GM20431 (cell line): Measurements from ENCODE around the gene GHR.

Experiments
- in situ Hi-C: fragments of 300-500 bp; cut with MseI, MboI; formaldehyde crosslinking; loops from one replicate; pipeline ENCODE4 v1.15.0; 2020; ENCODE audit warnings: low sequenced_read_pairs; ENCODE audit not compliant: unreplicated experiment

The GHR gene

GRCh38 chr5:42593591-42593990 lies 170.4 kb downstream of the GHR start:
- in situ Hi-C loops = no loop called here

- in situ Hi-C loops = no loop called here
Measured at GRCh38 chr5:42595597-42595996, 172.4 kb downstream of the GHR start.

GRCh38 chr5:42596817-42597216 lies 173.6 kb downstream of the GHR start:
- in situ Hi-C loops = no loop called here

DNA sequence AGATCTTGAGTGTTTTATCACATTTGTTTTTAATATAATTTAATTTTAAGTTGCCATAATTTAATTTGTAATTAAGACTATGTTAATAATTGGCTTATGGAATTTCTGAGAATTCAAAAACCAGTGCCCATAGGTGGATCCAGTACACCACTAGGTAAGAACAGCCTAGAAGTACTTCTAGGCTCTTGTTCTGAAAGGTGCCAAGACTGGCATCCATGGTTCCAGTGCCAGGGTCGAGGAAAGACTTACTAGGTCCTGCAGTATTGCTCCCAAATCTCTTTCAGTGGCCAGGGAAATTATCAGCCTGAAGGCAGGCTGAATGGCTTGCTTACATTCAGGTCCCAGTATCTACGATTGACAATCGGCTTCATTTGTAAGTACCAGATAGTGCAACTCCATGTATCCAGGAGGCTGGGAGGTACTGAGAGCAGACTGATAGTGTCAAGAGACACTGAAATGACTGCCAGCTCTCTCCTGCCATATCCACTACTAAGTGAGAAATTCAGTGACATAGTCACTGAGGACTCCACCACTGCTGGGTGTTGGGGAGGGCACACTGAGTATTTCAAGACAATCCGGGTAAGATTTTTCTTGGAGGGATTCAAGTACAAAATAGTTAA lies 174.2 kb downstream of the GHR start:
- in situ Hi-C loops = no loop called here

GRCh38 chr5:42598311-42598710 lies 175.1 kb downstream of the GHR start:
- in situ Hi-C loops = no loop called here

GRCh38 chr5:42599106-42599505 lies 175.9 kb downstream of the GHR start:
- in situ Hi-C loops = no loop called here

GRCh38 chr5:42600441-42600840 lies 177.2 kb downstream of the GHR start:
- in situ Hi-C loops = no loop called here

DNA sequence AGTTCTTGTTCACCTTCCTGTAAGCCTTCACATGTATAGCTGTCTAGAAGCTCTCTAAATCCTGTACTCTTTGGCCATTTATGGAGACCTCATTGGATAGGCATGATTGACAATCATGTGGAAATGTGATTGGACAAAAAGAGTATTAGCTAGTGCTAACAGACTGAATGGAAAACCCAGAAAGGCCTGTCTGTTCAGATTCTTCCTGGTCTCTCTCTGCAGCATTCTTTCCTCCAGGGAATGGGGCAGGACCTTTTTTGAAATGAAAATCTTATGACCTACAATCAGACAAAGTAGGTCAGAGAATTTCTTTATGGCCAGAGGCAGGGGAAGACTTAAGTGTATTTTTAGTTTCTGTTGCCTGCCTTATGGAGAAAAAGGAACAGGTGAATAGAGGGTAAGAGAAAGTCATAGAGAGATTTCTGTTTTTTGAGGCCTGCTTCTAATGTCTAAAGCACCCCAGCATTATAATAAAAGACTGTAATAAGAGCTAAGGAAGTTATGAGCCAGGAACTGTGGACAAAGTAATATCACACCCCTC lies 181.0 kb downstream of the GHR start:
- in situ Hi-C loops = no loop called here

GRCh38 chr5:42605490-42605889 lies 182.3 kb downstream of the GHR start:
- in situ Hi-C loops = no loop called here

- in situ Hi-C loops = no loop called here
Measured at GRCh38 chr5:42606464-42606869, 183.2 kb downstream of the GHR start.

- in situ Hi-C loops = no loop called here
Measured at GRCh38 chr5:42611437-42611836, 188.2 kb downstream of the GHR start.

DNA sequence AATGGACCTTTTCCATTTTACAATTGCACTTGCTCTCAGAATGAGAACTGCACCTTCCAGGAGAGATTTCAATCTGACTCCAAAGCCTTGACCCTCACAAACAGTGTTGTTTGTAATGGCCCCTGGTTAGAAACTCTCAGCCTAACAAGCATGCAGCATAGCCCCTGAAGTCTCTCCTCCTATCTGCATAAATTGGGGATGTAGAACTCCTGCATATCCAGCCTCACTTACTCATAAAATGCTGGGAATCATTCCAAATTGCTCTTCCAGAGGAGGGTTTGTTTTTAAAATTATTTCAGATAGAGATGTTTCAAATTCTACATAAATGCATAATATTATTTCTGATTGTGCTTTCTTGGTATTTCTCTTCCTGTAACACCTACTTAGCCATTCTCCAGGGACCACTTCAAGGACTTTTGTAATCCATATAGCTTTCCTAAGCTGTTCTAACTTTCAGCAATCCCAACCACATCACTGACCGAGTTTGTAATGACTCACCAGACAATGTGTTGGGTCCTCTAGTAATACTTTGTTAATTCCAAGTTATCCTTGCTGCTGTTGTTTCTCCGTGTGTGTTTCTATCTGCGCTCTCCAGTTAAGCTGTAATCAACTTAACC lies 189.6 kb downstream of the GHR start:
- in situ Hi-C loops = no loop called here

GRCh38 chr5:42614509-42614908 lies 191.3 kb downstream of the GHR start:
- in situ Hi-C loops = no loop called here

GRCh38 chr5:42620579-42621216 lies 197.5 kb downstream of the GHR start:
- in situ Hi-C loops = no loop called here

DNA sequence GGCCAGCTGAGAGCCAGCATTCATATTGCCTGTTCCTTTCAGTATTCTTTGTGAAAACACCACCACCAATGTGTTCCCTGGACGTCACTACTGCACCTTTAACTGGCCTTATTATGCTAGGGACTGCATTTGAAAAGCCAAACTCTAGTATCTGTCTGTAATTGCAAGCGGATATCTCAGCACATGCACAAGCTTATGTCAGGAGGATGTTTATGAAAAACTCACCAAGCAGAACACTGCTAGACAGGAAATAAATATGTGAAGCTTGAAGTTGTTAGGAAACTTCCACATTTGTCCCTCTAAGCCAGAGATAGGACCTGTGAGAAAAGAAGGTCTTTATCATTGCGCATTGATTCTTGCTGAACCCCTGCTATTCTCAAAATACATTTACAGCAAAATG lies 198.0 kb downstream of the GHR start:
- in situ Hi-C loops = no loop called here

DNA sequence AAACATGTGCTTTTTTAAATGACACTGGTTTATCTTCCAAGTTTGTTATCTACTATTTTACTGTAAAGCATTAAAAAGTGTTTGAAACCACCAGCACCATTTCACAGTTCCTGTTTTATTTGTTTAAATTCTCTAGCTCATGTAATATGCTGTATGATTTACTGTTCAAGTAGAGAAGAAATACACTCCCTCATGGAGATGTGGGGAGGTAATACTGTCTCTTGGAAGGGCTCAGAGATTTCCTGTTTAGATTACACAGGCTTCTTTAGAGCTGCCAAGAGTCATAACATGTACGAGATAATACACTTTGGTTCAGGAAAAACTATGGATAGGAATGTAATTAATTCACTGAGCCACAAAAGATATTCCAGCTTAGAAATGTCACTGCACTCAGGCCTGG lies 198.4 kb downstream of the GHR start:
- in situ Hi-C loops = no loop called here

GRCh38 chr5:42624912-42625311 lies 201.7 kb downstream of the GHR start:
- in situ Hi-C loops = no loop called here

DNA sequence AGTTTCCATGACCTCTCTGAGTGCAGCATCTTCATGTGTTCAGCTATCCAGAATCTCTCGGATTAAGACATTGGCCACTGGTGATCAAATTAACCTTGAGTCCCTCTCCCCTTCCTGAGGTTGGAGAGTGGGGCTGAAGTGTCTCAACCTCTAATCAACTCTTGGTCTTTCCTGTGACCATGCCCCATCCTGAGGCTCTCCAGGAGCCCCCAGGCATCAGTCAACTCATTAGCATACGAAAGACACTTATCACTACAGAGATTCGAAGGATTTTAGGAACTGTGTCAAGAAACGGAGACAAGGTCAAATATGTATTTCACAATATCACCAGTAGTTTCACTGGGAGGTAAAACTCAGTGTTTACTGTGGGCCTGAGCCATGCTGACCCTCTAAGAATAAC lies 203.2 kb downstream of the GHR start:
- in situ Hi-C loops = no loop called here

- in situ Hi-C loops = no loop called here
Measured at GRCh38 chr5:42628821-42629220, 205.6 kb downstream of the GHR start.

GRCh38 chr5:42629284-42629683 lies 206.0 kb downstream of the GHR start:
- in situ Hi-C loops = no loop called here

DNA sequence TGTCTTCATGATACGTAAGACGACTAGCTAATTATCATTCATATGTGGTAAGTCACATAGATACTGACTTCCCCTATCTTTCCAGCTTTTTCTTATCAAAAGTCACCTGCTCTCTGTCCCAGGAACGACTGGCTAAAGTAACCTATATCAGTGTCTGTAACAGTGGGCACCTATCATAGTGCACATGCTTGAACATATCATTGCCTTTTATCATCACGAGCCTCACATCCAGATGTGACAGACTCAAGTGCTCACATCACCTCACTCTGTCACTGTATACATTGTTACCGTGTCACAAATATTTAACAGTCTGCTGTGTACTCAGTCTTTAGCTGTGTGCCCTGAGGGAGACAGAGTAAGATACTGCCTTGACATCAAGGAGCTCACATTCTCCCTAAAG lies 208.0 kb downstream of the GHR start:
- in situ Hi-C loops = no loop called here
